Smooth muscle cell of the brain vasculature (primary cell): ENCODE data around the gene LRMDA.

Source experiments
- DNase-seq: peaks from one replicate; pipeline ENCODE4 v3.0.0-alpha.2; 2012; ENCODE audit warnings: low read depth, low spot score

The LRMDA gene

DNA sequence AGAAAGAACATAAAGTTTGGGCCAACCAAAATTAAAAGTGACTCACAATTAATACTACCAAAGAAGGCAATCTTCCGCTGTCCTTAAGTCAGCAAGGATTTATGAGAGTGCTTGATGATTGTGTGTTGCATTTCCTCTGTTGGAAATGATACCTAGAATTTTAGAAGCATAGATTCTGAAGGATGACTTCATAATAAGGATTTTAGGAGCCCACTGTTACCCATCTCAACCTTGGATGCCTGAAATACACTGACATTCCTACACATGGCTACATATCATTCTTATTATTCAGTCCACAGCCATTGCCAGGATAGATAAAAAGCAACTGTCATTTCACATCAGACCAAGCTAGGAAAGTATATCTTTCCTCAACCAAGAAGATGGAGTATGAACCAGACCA lies 823.8 kb downstream of the LRMDA start:
- no peak for DNase-seq

- DNase-seq: no peak
Observed at GRCh38 chr10:76257816-76258215, 826.4 kb downstream of the LRMDA start.

DNA sequence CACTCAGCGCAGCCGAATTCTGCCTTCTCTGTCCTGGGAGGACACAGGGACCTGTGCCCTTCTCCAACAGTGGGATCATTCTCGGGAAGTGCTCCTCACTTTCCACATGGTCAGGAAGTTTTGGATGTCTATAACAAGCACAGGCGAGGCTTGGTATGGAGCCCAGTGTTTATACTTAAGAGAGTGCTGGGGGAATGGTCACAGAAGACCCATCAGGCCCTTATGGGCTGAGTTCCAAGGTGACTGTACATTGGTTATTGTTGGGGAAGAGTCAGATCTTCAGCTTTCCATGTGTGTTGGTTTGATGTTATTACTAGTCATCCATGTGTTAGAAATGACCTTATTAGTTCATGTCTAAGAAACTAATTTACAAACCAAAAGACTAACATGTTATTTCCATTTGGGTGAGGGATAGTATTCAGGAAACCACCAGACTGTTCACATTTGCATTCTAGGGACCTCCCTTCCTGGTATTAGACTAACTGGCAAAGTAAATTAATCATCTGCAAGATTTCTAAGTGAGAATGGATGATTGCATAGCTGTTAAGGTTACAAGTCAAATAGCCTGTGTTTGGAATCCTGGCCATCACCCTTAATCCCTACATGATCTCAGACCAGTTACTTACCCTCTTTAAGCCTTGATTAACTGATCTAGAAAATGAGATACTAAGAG lies 834.2 kb downstream of the LRMDA start:
- no peak for DNase-seq

- DNase-seq: no peak
Observed at GRCh38 chr10:76268530-76268929, 837.1 kb downstream of the LRMDA start.

DNA sequence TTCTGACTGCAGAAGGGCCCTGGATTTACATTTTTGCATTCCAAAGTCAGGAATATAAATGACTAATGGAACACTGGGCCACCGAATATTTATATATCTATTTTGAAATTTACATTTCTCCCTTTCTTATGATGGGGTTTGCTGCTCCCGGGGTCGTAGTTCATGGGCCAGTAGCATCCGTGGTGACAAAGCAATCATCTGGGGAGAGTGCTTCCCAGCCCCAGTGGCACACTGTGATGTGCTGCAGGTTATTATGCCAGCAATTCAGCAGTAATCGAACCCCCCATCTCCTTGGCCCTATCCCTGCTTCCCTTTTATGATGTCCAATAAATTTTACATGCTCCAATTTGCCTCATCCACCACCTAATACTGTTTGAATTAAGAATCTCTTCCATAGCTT lies 837.5 kb downstream of the LRMDA start:
- no peak for DNase-seq

DNA sequence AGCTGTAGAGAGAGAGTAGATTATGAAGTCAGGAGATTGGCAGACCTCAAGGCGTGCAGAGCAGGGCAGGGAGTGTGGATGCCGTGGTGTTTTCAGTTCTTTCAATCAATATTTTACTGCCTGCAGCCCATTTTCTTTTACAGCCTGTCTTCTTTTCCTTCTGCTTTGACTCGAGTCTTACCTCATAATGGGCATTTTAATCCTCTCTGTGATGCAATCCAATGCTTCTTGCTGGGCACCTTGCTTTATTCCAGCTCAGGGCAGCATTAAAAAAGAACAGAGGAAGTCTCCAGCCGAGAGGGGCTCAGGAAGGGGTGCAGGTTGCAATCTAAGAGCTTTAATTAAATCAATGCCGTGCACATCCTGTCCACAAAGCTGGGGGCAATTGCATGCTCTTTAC lies 839.0 kb downstream of the LRMDA start:
- DNase-seq: no peak

DNA sequence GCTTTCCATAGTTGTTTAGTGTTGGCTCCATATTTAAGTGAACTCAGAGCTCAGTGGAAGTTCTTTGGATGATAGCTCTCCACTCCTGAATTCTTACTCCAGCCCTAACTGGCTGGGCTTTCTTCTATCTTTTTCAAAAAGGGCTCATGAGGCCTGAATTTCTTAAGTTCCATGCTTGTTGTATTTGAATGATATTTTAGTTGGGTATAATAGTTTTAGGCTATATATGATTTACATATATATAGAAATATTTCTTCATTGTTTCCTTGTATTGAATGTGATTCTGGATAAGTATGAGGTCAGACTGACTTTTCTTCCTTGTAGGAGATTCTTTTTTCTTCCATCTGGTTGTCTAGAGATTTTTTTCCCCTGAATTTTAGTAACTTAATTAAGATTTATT lies 843.5 kb downstream of the LRMDA start:
- DNase-seq: no peak

GRCh38 chr10:76278811-76279460 lies 847.5 kb downstream of the LRMDA start:
- no peak for DNase-seq

DNA sequence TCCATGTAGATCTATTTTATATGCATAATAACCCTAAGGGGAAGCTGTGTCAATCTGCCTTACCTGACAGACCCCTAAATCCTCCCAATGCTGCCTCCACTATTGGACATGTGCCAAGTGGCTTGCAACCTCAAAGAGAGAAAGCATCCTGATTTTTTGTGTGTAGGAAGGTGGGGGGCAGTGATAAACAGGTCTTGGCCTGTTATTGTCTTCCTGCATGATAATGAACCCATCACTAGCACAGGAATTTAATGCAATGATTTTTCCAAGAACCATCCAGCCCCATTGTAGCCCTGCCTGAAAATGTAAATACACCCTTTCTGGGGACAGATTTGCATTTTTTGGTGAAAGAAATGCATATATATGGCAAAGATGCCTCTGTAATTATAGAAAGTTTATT lies 850.2 kb downstream of the LRMDA start:
- no peak for DNase-seq

DNA sequence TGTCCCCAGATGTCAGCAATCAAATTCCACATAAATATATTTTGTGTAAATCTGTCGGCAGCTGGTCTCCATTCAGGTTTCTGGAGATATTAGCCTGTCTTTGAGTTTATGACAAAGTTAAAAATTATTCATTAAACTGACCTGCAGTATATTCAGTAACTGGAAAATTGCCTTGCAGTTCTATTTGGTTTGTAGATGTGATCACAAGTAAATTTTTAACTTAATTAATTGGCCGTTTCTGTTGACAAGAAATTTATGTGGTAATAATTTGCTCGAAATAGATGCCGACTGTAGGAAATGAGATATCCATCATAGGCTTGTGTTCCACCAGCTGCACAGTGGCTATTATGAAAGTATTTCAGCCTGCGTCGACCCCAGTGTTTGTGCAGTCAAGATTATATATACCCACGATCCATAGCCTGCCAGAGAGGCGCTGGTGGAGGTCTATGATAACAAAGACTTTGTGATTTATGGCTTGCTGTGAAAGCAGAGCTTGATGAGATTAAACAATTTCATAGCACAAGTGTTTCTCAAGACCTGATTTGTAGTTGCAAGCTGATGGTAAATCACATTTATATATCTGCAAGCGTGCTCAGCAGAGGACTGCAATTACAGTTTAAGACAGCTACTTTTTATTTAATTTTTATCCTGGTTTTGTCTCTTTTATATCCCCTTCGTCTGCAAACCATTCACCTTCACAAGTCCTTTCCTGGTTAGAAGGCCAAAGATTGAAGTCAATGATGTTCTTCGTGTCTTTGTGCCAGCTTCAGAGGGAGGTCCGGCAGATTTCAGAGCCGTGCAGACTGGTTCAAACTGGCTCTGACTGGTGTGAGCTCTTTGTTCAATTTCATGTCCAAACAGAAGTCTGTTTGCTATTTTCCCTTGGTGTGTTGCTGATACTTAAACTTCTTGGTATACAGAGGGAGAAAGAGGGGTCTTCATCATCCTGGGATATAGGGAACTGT lies 850.9 kb downstream of the LRMDA start:
- DNase-seq: no peak

DNA sequence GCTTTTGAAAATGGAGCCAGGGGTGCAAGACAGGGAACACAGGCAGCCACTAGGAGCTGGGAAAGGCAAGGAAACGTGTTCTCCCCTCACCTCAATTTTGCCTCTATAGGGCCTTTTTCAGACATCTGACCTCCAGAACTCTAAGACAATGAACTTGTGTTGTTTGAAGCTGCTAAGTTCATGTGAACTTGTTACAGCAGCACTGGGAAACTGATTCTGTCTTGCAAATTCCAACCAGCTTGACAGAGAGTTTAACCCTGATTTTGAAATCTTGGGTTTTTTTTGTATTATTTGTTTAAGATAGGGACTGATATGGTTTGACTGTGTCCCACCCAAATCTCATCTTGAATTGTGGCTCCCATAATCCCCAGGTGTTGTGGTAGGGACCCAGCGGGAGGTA lies 852.9 kb downstream of the LRMDA start:
- no peak for DNase-seq

- no peak for DNase-seq
Observed at GRCh38 chr10:76285012-76285411, 853.6 kb downstream of the LRMDA start.

- DNase-seq: no peak
Observed at GRCh38 chr10:76285515-76285914, 854.1 kb downstream of the LRMDA start.

- no peak for DNase-seq
Observed at GRCh38 chr10:76286536-76286935, 855.1 kb downstream of the LRMDA start.

GRCh38 chr10:76287856-76288255 lies 856.4 kb downstream of the LRMDA start:
- no peak for DNase-seq

- DNase-seq: no peak
Observed at GRCh38 chr10:76291175-76291574, 859.8 kb downstream of the LRMDA start.

- no peak for DNase-seq
Observed at GRCh38 chr10:76291885-76292284, 860.5 kb downstream of the LRMDA start.

DNA sequence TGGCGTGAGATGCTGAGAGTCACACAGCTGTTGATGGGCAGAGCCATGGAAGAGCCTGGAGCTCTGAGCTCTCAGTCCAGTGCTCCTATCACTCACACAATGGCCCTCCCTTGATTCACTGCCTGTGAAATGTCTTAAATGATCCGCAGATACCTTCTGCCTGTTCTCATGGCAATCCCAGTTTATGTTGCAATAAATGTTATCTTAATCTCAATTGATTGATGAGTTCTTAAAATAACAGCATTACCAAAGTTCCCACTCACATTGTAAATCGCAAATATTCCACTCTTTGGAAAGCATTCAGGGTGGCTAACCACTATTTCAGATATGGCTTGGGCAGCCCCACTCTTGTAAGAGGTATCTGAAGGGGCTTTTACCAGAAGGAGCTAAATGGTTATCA lies 865.5 kb downstream of the LRMDA start:
- no peak for DNase-seq

- DNase-seq: no peak
Observed at GRCh38 chr10:76297358-76297757, 865.9 kb downstream of the LRMDA start.

DNA sequence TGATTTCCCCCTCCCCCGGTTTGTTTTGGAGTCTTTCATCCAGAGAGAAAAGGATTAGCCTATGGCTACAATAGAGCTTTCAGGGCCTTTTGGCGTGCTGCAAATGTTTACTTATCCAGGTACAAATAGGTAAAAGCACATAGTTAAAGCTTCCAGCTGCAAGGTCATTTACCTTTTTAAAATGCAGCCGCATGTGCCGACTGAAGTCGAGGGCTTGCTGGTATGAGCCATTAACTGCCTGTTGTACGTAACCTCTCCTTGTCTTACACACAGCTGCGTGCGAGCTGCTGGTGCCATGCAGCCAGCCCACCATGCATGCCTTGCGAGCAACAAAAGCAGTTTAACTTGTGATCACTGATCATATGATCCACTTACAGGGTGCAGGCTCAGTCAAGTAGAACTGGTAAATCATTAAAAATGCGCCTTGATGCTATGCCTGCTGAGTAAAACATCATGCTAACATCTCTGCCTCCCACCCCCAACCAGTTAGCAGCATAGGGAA lies 866.4 kb downstream of the LRMDA start:
- DNase-seq: no peak

- no peak for DNase-seq
Observed at GRCh38 chr10:76298329-76298728, 866.9 kb downstream of the LRMDA start.

- DNase-seq: no peak
Observed at GRCh38 chr10:76299501-76299900, 868.1 kb downstream of the LRMDA start.
